Ascending aorta (tissue), 2 donors: ENCODE data around the gene SARNP. TPM values are rescaled to one million over a fixed set of nuclear protein-coding genes. Genes with fewer than 3 reads are reported as not detected.
"Not testable (repeated sequence)": the region's sequence is repeated elsewhere in the genome, so short reads cannot be mapped to it uniquely, and the experiment has no call there.

Source experiments
- DNase-seq, 2 donors: peaks; one replicate each; pipeline ENCODE4 v3.0.0-alpha.2; 2019; ENCODE audit warnings: low spot score in 2 of 2
- H3K27ac ChIP-seq, 2 donors: fragments of 200-600 bp; sonication (generic); one replicate each; pipeline ENCODE4 v1.5.1; 2016 to 2017; ENCODE audit warnings: mild to moderate bottlenecking in 1 of 2
- H3K27me3 ChIP-seq: fragments of 200-600 bp; sonication (generic); one replicate; pipeline ENCODE4 v1.5.1; 2017
- H3K36me3 ChIP-seq, 2 donors: fragments of 200-600 bp; sonication (generic); one replicate each; pipeline ENCODE4 v1.5.1; 2016
- H3K4me1 ChIP-seq, 2 donors: fragments of 200-600 bp; sonication (generic); one replicate each; pipeline ENCODE4 v1.5.1; 2016 to 2017; ENCODE audit warnings: mild to moderate bottlenecking in 1 of 2
- H3K4me3 ChIP-seq, 2 donors: fragments of 200-600 bp; sonication (generic); one replicate each; pipeline ENCODE4 v1.5.1; 2016 to 2017; ENCODE audit warnings: mild to moderate bottlenecking in 1 of 2
- H3K9me3 ChIP-seq, 2 donors: fragments of 200-600 bp; sonication (generic); one replicate each; pipeline ENCODE4 v1.5.1; 2016
- intact Hi-C: fragments of 100-400 bp; cut with DNase I; formaldehyde crosslinking; loops from one replicate; pipeline ENCODE4 v1.15.1; 2023
- total RNA-seq: library from RNA; depleted of rRNA; stranded (reverse); fragments of >200 nt; gene quantifications from one replicate; pipeline ENCODE4 v1.1.0, GENCODE V29; 2016
- TF ChIP-seq, protein P1 (sequence below), 3 experiments: fragments of 200-600 bp in 2 of 3; fragments of 450-650 bp in 1 of 3; sonication (generic) in 2 of 3; IDR thresholded peaks; one replicate each; pipeline ENCODE4 v1.5.1; 2016 to 2019; ENCODE audit warnings: antibody characterized with exemption in 3 of 3, mild to moderate bottlenecking in 1 of 3, moderate library complexity in 1 of 3

The SARNP gene
- total RNA-seq, 1 donor from 2014 or later = 13.4 TPM

DNA sequence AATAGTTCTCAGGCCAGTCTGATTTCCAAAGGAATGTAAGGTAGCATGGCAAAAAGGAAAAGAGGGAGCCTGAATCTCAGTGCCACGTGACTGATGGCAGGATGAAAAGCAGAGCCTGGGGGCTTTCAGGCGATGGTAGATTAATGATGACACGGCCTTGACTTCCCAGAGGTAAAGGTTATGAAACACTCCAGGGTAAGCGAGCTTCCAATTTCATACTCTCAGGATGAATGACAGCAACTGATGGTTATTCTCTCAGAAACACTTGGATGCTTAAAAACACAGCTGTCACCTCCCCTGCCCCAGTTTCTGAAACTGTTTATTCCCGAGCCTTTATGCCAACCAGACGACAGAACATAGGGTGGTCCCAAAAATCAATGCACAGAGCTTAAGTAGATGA is 45.8 kb downstream of the SARNP start:
- DNase-seq = no peak
- Histone ChIP-seq H3K27ac (no peak overlapping the region), H3K27me3 (no peaks in the 10 kb centered on the region), H3K9me3 (no peaks in the 10 kb centered on the region), H3K36me3 (peaks cover 16 to 32% of the 10 kb centered on the region in 2 donors), H3K4me3 (no peak overlapping the region), H3K4me1 (no peaks in the 10 kb centered on the region)
- intact Hi-C loops = no loop called here
- TF ChIP-seq, protein P1, sequence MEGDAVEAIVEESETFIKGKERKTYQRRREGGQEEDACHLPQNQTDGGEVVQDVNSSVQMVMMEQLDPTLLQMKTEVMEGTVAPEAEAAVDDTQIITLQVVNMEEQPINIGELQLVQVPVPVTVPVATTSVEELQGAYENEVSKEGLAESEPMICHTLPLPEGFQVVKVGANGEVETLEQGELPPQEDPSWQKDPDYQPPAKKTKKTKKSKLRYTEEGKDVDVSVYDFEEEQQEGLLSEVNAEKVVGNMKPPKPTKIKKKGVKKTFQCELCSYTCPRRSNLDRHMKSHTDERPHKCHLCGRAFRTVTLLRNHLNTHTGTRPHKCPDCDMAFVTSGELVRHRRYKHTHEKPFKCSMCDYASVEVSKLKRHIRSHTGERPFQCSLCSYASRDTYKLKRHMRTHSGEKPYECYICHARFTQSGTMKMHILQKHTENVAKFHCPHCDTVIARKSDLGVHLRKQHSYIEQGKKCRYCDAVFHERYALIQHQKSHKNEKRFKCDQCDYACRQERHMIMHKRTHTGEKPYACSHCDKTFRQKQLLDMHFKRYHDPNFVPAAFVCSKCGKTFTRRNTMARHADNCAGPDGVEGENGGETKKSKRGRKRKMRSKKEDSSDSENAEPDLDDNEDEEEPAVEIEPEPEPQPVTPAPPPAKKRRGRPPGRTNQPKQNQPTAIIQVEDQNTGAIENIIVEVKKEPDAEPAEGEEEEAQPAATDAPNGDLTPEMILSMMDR (IDR thresholded peaks at IDR 0.05) = no peak

DNA sequence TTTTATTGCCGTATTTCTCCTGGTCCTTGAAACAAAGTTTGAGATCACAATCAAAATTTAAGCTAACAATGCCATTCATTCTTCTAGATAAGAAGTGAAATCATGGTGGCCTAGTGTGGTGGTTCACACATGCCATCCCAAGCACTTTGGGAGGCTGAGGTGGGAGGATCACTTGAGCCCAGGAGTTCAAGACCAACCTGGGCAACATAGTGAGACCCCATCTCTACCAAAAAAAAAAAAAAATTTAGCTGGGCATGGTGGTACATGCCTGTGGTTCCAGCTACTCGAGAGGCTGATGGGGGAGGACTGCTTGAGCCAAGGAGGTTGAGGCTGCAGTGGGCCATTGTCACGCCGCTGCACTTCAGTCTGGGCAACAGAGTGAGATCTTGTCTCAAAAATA is 50.4 kb downstream of the SARNP start:
- Histone ChIP-seq H3K27me3 (no peaks in the 10 kb centered on the region), H3K9me3 (no peaks in the 10 kb centered on the region), H3K36me3 (peaks cover 22 to 28% of the 10 kb centered on the region in 2 donors), H3K27ac (no peak overlapping the region), H3K4me1 (no peaks in the 10 kb centered on the region), H3K4me3 (no peak overlapping the region)
- DNase-seq = no peak
- TF ChIP-seq, protein P1 (IDR thresholded peaks at IDR 0.05) = no peak
- intact Hi-C loops = no loop called here

DNA sequence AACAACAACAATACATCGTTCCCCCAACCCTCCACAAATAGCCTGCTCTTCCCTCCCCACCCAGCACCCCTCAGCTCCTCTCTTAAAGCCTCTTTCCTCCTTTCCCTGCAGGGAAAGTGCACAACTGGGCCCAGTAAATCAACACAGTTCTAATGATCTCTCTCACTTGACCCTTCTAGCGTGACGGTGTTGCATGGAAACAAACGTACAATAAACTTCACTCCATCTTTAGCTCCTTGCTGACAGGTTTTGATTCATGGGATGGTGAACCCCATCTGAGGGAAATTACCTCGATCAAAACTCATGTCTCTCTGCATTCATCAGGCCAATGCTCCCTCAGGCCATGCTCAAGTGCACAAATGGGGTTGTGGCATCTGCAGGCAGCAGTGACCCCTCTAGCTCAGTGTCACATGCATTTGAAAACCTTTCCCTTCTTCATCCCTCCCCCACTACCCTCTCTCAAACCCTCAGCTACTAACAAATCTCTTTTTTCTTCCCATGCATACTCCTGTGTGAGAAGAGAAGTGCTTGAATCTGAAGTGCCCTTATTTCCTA is 51.7 kb downstream of the SARNP start:
- intact Hi-C loops = no loop called here
- Histone ChIP-seq H3K36me3 (peaks cover 15 to 20% of the 10 kb centered on the region in 2 donors), H3K27me3 (no peaks in the 10 kb centered on the region)

DNA sequence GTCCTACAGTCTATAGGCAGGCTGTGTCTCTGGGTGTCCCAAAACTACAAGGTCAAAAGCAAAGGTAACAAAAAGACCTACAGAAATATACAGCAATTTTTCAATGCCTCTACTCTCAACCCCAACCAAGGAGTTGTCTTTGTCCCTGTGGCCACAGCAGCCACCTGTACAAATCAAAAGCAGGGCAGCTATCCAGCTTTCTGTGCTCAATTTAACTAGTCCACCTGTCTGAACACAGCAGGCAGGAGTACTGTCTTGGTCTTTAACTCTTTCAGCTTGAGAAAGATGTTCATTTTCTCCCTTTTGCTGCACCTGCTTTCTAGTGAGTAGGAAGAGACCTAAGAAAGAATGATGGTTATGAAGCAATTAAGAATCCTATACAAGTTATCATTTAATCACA is 54.9 kb downstream of the SARNP start:
- H3K4me1 ChIP-seq = no peaks in the 10 kb centered on the region
- peaks cover 36 to 44% of the 10 kb centered on the region in 2 donors for H3K36me3 ChIP-seq
- H3K27ac ChIP-seq = no peak overlapping the region
- no peak for DNase-seq
- H3K9me3 ChIP-seq = no peaks in the 10 kb centered on the region
- TF ChIP-seq, protein P1 (IDR thresholded peaks at IDR 0.05) = no peak
- no peaks in the 10 kb centered on the region for H3K27me3 ChIP-seq
- intact Hi-C loops = no loop called here
- H3K4me3 ChIP-seq = no peak overlapping the region

More for the DNA sequence above, 51.7 kb downstream of the SARNP start:
- H3K27ac ChIP-seq = no peak overlapping the region
- no peaks in the 10 kb centered on the region for H3K9me3 ChIP-seq
- H3K4me1 ChIP-seq = no peaks in the 10 kb centered on the region
- no peak overlapping the region for H3K4me3 ChIP-seq
- DNase-seq = no peak
- TF ChIP-seq, protein P1 (IDR thresholded peaks at IDR 0.05) = no peak

DNA sequence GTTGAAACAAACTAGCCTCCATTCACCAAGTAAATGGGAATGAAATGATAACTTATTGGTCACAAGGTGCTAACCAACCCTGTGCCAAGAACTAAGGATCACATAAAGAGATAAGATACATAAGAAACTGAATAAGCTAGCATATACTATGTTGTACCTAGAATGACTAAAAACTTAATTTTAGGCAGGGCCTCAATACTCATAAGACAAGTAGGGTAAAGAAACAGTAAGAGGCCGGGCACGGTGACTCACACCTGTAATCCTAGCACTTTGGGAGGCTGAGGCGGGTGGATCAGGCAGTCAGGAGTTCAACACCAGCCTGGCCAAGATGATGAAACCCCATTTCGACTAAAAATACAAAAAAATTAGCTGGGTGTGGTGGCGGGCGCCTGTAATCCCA is 56.9 kb downstream of the SARNP start:
- H3K4me1 ChIP-seq = no peaks in the 10 kb centered on the region
- TF ChIP-seq, protein P1 (IDR thresholded peaks at IDR 0.05) = no peak
- intact Hi-C loops = no loop called here

DNA sequence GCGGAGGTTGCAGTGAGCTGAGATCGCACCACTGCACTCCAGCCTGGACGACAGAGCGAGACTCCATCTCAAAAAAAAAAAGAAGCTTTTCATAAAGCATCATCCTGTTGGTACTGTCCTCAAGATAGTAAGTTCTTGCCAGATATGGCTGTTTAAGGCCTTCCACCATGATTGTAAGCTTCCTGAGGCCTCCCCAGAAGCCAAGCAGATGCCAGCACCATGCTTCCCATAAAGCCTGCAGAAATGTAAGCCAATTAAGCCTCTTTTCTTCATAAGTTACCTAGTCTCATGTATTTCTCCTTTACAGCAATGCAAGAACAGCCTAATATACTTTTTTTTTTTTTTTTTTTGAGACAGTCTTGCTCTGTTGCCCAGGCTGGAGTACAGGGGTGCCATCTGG is 58.9 kb downstream of the SARNP start:
- intact Hi-C loops, H3K9me3 ChIP-seq, H3K27ac ChIP-seq, H3K4me1 ChIP-seq, H3K27me3 ChIP-seq, H3K4me3 ChIP-seq, DNase-seq: not testable (repeated sequence)
- peaks cover 48 to 76% of the 10 kb centered on the region in 2 donors for H3K36me3 ChIP-seq

More for the DNA sequence above, 56.9 kb downstream of the SARNP start:
- Histone ChIP-seq H3K36me3 (peaks cover 42 to 58% of the 10 kb centered on the region in 2 donors), H3K27me3 (no peaks in the 10 kb centered on the region), H3K9me3 (no peaks in the 10 kb centered on the region), H3K4me3 (no peak overlapping the region), H3K27ac (no peak overlapping the region)
- no peak for DNase-seq
